ENCODE results near the gene COMP. TPM values are rescaled to one million over a fixed set of nuclear protein-coding genes. Genes with fewer than 3 reads are reported as not detected.

COMP gene
- total and polyA plus RNA-seq, 2 experiments from 2014 or later, result 0.09 to 0.46 TPM

DNA sequence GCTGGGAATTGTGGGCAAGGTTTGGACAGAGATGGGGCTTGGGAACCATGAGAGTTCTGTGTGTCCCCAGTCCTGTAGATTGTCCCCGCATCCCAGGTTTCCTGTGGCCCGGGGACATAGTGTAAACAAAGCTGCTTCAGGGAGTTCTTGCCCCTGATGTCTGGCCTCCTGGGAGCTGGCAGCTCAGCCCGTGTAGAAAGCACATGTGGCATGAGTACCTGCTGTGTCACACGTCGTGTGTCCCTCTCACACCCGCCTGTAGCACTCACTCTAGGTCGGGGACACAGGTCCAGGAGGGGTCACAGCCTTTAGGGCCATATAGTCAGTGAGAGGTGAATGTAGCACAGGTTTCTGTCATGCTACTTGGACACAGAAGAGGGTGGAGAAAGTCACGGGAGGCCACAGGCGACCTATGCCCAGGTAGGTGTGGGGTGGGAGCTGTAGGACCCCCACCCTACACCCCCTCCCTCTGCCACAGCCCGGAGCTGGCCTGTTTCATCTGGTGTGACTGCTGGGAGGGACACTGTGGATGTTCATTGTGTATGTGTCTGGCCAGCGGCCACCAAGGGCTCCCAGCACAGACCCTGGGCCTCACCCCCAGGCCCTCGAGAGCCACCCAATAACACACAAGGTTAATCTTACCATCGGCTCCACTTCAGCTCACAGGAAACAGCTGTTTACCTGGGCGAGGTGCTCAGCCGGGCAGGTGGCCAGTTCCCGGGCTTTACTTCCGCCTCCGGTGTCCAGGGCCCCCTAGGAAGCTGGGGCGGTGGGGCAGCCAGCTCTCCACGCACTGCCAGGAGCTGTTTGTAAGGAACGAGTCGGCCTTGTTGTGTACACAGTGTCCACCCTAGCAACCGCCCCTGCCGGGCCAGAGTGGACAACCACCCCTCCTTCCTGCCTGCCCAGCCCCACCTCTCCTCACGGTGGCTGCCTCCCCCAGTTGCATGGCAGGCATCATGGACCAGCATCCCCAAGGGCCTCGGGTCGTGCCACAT, 49.7 kb downstream of the COMP start:
- DNase-seq (ENCODE audit: low read depth in 1 of 2, low spot score in 1 of 2), result no peak
- Histone ChIP-seq H3K9me3 (ENCODE audit: low read depth) (no peaks in the 10 kb centered on the region), H3K4me1 (ENCODE audit: low read depth) (peaks cover 53% of the 10 kb centered on the region), H3K4me3 (no peak overlapping the region), H3K36me3 (no peaks in the 10 kb centered on the region), H3K27me3 (no peaks in the 10 kb centered on the region), H3K27ac (peak overlapping the region; percentile 92)
- TF ChIP-seq, protein P1, sequence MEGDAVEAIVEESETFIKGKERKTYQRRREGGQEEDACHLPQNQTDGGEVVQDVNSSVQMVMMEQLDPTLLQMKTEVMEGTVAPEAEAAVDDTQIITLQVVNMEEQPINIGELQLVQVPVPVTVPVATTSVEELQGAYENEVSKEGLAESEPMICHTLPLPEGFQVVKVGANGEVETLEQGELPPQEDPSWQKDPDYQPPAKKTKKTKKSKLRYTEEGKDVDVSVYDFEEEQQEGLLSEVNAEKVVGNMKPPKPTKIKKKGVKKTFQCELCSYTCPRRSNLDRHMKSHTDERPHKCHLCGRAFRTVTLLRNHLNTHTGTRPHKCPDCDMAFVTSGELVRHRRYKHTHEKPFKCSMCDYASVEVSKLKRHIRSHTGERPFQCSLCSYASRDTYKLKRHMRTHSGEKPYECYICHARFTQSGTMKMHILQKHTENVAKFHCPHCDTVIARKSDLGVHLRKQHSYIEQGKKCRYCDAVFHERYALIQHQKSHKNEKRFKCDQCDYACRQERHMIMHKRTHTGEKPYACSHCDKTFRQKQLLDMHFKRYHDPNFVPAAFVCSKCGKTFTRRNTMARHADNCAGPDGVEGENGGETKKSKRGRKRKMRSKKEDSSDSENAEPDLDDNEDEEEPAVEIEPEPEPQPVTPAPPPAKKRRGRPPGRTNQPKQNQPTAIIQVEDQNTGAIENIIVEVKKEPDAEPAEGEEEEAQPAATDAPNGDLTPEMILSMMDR (IDR thresholded peaks at IDR 0.05; ENCODE audit: low read depth, low read length), result no peak

GRCh38 chr19:18738961-18739690, 52.0 kb downstream of the COMP start:
- Histone ChIP-seq H3K9me3 (ENCODE audit: low read depth) (no peaks in the 10 kb centered on the region), H3K27ac (no peak overlapping the region), H3K4me1 (ENCODE audit: low read depth) (peaks cover 44% of the 10 kb centered on the region), H3K36me3 (no peaks in the 10 kb centered on the region), H3K4me3 (no peak overlapping the region), H3K27me3 (no peaks in the 10 kb centered on the region)
- TF ChIP-seq, protein P1 (IDR thresholded peaks at IDR 0.05; ENCODE audit: low read depth, low read length), result no peak
- DNase-seq (ENCODE audit: low read depth in 1 of 2, low spot score in 1 of 2), result no peak

- no peak for DNase-seq (ENCODE audit: low read depth in 1 of 2, low spot score in 1 of 2)
- Histone ChIP-seq H3K27me3 (no peaks in the 10 kb centered on the region), H3K9me3 (ENCODE audit: low read depth) (no peaks in the 10 kb centered on the region), H3K4me3 (no peak overlapping the region), H3K36me3 (no peaks in the 10 kb centered on the region), H3K27ac (no peak overlapping the region), H3K4me1 (ENCODE audit: low read depth) (peaks cover 34% of the 10 kb centered on the region)
- TF ChIP-seq, protein P1 (IDR thresholded peaks at IDR 0.05; ENCODE audit: low read depth, low read length), result no peak
Measured at GRCh38 chr19:18737954-18738351, 53.2 kb downstream of the COMP start.

DNA sequence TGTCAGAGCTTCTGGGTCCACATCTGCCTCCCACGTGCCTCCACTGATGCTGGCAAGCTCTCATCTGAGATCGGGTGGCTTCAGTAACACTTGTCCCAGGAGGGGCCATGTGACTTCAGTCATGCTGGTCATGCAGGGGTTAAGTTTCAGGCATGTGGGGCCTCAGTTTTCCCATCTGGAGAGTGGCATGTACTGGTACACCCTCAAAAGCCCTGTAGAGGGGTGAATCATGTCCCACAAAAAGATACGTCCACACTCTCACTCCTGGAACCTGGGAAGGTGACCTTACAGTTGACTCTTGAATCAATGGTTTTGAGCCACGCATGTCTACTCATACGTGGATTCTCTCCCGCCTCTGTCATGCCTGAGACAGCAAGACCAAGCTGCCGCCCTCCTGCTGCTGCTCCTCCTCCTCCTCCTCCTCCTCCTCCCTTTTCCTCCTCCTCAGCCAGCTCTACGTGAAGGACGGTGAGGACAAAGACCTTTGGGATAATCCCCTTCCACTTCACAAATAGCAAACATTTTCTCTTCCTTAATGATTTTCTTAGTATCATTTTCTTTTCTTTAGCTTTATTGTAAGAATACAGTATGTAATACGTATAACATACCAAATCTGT, 53.7 kb downstream of the COMP start:
- Histone ChIP-seq H3K9me3 (ENCODE audit: low read depth) (no peaks in the 10 kb centered on the region), H3K4me3 (no peak overlapping the region), H3K4me1 (ENCODE audit: low read depth) (peaks cover 29% of the 10 kb centered on the region), H3K36me3 (no peaks in the 10 kb centered on the region), H3K27ac (no peak overlapping the region), H3K27me3 (no peaks in the 10 kb centered on the region)
- no peak for DNase-seq (ENCODE audit: low read depth in 1 of 2, low spot score in 1 of 2)
- TF ChIP-seq, protein P1 (IDR thresholded peaks at IDR 0.05; ENCODE audit: low read depth, low read length), result no peak
